GM21737 (cell line): ENCODE results near the gene EMC6.
"Not testable (repeated sequence)": the region's sequence is repeated elsewhere in the genome, so short reads cannot be mapped to it uniquely, and the experiment has no call there.

Experiments used
- ATAC-seq: cut with Tn5 transposase; IDR thresholded peaks from one replicate; pipeline ENCODE4 v1.9.1; 2021; ENCODE audit warnings: mild to moderate bottlenecking, moderate library complexity; ENCODE audit not compliant: unreplicated experiment

EMC6 gene

DNA sequence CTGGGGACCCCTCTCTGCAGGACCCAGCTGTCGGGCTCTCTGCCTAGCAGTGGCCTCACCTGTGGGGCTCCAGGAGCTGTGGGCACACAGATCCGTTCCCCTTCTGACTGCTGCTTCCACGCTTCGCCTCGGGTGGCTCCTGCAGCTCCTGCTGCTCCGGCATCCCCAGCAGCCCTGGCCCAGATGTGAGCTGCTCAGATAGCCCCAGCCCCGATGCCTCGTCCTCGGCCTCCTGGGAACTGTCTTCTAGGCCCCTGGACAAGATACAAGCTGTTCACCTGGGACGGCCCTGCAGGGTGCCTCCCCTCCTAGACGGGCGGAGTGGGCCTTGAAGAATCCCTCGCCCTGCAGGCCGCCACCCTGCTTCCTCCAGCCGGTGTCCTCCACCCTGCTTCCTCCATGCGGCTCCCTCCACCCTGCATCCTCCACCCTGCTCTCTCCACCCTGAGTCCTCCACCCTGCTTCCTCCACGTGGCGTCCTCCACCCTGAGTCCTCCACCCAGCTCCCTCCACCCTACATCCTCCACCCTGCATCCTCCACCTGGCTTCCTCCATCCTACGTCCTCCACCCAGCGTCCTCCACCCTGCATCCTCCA, 11.0 kb downstream of the EMC6 start:
- no peak for ATAC-seq

DNA sequence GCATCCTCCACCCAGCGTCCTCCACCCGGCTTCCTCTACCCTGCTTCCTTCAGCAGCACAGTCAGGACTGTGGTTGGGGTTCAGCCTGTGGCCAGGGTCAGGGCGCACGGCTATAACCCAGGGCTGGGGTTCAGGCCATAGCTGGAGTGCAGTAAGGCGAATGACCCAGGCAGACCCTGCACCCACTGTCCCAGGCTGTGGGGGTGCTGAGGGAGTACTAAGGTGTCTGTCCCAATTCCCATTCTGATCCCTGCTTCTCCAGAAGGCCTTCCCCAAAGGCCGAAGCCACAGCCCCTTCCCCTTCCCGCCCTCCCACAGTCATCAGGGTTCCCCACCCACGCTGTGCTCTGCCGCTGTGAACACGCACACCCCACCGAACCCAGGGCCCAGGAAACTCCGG, 12.4 kb downstream of the EMC6 start:
- ATAC-seq: no peak

GRCh38 chr17:3681565-3681964, 13.0 kb downstream of the EMC6 start:
- no peak for ATAC-seq

DNA sequence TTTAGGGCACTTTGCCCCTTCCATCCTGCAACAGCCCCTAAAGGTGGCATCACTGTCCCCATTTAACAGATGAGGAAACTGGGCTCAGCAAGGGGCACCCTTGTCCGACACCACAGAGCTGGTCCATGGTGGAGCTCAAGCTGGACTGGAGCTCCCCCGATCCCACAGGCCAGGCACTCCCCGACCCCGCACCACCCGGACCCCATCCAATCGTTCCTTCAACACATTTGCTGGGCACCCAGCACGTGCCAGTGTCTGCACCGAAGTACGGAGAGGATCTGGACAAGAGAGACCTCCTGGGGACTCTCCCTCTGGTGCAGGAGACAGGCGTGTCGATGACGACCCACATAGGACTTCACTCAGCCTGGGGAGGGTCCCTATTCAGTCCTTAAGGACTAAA, 13.4 kb downstream of the EMC6 start:
- no peak for ATAC-seq

DNA sequence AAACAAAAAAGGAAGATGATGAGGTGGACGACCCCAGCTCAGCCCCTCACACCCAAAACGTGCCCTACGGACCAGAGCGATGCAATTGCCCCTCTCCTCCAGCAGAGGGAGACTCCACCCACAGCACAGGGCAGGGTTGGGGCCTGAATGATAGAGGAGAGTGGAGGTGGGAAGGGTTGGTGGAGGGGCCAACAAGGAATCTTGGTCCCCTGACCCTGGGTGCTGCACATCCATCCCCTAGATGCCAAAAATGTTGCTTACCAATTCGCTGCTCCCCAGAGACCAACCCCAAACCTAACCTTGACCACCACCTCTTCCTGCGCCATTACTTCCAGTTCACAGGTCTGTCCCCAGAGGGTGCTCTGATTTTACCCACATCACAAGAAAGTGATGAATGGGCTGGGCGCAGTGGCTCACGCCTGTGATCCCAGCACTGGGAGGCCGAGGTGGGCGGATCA, 14.5 kb downstream of the EMC6 start:
- ATAC-seq: no peak

DNA sequence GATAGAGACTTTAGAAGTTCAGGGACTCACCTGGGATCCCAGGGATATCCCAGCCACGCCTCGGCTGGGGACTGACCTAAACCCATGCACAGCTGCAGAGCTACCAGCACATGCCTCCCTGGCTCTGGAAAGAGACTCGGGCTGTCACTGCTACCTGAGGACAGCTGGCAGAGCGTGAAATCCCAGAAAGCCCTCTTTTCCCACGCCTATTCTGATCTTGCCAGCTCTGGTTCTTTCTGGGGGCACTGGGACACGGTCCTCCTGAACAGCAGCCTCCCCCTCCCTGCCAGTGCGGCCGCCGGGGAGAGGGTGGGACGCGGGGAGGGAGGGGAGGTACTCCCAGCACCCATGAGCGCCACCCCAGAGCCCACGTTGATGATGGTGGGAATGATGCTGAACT, 16.6 kb downstream of the EMC6 start:
- ATAC-seq: no peak

GRCh38 chr17:3688027-3688553, 19.5 kb downstream of the EMC6 start:
- ATAC-seq: no peak

DNA sequence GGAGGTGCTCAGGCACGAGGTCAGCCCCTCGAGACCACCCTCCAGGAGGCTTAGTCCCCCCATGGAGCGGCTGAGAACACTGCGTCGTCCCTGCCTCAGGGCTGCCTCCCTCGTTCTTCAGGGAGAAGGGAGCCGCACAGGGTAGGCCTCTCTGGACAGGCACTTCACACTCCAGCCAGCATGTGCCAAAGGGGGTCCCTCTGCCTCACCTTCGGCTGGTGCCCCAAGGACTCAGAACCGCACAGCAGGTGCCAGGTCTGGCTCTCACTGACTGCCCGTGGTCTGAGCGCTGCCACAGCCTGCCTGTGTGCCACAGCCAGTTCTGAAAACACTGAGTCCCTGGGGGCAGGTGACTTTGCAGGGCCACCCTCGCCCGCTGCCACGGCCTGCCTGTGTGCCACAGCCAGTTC, 20.2 kb downstream of the EMC6 start:
- ATAC-seq: no peak

DNA sequence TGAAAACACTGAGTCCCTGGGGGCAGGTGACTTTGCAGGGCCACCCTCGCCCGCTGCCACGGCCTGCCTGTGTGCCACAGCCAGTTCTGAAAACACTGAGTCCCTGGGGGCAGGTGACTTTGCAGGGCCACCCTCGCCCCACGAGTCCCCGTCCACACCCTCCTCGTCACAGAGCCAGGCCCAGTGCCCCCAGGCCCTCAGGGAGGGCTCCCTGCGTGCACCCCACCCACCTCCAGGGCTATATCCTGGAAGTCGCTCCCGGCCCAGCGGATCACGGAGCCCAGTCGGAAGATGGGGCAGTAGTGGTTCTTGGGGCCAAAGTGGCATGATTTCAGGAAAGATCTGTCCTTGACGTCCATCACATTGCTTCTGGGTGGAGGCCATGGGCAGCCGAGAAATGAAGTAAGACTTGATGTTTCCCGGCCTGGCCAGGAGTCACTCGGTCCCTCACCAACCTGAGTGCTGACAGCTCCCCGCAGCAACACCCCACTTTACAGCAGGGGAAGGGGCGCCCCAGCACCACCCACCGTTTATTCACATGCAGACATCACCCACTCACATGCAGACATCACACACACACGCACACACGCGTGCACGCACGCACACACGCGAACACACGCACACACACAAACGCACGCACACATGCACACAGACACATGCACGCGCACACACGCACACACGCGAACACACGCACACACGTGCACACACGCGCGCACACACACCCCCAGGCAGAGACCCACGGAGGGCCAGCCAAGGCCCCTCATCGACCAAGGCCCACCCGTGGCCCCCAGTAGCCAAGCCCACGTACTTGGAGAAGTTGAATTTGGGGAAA, 20.9 kb downstream of the EMC6 start:
- ATAC-seq: no peak

DNA sequence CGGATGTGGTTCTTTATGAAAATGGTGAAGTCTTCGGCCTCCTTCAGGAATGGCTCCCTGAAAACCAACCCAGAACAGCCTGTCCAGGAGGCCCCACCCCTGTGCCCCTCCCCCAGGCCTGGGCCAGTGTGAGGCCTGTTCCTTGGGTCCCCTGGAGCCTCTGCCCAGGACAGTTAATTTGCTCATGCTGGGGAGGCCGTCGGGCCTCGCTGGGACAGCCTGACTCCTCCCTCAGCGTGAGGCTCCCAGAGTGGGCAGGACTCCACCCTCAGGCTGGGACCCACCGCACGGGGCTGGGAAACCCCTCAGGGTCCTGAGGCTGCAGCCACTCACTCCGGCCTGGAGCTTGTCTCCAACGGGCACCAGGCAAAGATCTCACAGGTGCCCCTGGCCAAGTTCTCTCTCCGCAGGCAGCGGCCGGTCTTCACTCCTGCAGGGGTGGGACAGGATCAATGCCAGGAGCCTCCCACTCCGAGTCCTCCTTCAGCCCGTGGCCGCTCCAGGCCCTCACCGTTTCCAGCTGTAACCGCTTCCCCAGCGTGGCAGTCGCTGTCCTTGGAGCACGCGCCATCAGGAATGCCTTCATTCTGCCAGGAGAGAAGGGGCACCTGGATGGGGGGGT, 21.6 kb downstream of the EMC6 start:
- ATAC-seq: no peak

- no peak for ATAC-seq
Measured at GRCh38 chr17:3691617-3692067, 23.0 kb downstream of the EMC6 start.

GRCh38 chr17:3692346-3692745, 23.7 kb downstream of the EMC6 start:
- ATAC-seq: no peak

DNA sequence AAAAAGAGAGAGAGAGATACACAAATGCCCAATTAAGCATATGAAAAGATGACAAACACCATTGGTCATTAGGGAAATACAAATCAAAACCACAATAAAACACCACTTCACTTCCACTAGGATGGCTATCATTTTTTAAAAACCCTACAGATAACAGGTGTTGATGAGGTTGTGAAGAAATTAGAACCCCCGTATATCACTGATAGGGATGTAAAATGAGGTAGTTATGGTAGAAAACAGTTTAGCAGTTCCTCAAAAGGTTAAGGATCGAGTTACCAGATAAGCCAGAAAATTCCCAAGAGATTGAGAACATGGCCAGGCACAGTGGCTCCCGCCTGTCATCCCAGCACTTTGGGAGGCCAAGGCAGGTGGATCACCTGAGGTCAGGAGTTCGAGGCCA, 24.5 kb downstream of the EMC6 start:
- ATAC-seq: no peak

DNA sequence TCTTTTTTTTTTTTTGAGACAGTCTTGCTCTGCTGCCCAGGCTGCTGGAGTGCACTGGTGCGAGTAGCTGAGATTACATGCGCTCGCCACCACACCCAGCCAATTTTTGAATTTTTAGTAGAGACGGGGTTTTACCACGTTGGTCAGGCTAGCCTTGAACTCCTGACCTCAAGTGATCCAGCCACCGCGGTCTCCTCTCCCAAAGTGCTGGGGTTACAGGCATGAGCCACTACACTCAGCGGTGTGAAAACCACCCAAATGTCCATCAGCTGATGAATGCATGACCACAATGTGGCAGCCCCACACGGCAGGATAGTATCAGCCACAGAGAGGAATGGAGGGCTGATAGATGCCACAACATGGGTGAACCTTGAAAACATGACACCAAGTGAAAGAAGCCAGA, 25.2 kb downstream of the EMC6 start:
- ATAC-seq: peak; percentile 52

GRCh38 chr17:3695129-3695722, 26.6 kb downstream of the EMC6 start:
- ATAC-seq: no peak

DNA sequence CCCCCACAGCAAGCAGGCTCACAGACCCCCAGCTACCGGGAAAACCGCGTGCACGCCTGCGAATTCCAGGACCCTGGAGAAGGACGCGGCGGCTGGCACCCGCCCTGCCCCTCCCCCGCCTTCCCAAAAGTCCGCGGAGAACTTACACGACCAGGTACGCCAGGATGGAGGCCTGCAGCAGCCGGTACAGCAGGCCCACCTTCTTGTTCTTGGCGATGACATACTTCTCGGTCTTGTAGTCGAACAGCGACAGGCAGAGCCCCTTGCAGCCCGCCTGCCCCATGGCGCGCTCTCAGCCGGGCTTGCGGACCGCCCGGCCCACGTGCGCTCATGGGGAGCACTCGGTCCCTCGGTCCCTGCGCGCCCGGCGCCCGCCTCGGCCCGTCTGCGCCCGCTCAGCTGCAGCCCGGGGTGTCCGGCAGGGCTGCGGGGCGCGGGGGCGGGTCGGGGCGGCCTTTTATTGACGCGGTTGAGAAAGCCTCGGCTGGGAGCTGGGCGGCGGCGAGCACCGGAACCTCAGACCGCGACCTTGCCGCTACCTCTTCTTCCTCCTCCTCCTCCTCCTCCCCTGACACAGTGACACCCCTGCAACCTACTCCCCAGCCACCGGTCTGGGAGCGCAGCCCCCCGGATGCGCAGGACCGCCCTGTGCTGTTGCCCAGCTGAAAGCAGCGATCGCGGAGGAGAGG, 27.3 kb downstream of the EMC6 start, which contains the start of gene P2RX5:
Gene P2RX5, minus strand, starts transcription at position 433 of the 689 bp plus-strand sequence. Its CDS starts 150 bp downstream, at position 283.
- ATAC-seq: no peak

- ATAC-seq: no peak
Measured at GRCh38 chr17:3697103-3697476, 28.5 kb downstream of the EMC6 start.

DNA sequence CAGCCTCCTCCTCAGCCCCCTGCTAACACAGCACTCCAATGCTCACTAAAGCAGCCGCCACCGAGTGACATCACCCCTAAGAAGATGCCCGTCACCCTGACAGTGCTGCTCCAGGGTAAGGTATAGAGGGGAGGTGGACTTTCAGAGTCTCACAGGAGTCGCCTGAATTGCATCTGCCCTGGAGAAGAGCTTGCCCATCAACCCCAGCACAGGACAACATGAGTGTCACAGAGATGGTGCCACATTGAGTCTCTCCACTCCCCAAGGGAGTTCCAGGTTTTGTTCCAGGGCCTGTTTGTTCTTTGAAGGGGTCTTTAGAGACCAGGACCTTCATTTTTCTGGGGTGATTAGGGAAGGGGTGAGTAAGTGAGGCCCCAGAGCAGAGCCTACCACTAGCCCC, 29.5 kb downstream of the EMC6 start:
- ATAC-seq: no peak

GRCh38 chr17:3699951-3700350, 31.3 kb downstream of the EMC6 start:
- no peak for ATAC-seq

DNA sequence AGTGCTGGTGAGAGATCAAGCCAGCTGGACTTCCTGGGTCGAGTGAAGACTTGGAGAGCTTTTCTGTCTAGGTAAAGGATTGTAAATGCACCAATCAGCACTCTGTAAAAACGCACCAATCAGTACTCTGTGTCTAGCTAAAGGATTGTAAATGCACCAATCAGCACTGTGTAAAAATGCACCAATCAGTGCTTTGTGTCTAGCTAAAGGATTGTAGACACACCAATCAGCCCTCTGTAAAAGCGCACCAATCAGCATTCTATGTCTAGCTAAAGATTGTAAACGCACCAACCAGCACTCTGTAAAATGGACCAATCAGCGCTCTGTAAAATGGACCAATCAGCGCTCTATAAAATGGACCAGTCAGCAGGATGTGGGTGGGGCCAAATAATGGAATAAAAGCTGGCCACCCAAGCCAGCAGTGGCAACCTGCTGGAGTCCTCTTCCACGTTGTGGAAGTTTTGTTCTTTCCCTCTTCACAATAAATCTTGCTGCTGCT, 33.5 kb downstream of the EMC6 start:
- ATAC-seq: not testable (repeated sequence)
